GDM1 (cell line): ENCODE measurements around the gene SEC14L6.
A peak's percentile ranks its signal among the peaks of the same experiment; 100 is the strongest.
"Not testable (repeated sequence)": the region's sequence is repeated elsewhere in the genome, so short reads cannot be mapped to it uniquely, and the experiment has no call there.

ENCODE experiments used
- DNase-seq: peaks from one replicate; lab custom pipeline; 2025; lab: John Stamatoyannopoulos, UW

Gene SEC14L6

DNA sequence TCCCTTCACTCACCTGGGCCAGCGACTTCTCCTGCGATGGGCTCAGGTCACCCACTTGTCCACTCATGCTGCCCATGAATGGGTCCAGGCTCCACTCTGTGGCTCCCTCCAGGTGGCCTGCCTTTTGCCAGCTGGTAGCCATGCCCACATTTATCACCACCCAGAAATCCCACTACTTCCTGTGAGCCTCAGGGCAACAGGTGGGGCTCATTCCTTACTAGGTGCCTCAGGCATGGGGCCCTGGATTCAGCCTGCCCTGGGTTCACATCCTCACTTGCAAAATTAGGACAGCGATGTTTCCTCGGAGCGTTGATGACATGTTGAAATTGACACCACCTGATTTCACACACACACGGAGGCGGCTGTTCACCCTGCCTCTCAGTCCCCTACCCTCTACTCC, at the start of gene SEC14L6:
SEC14L6 (minus strand) TSS at position 126 of the 400 bp plus-strand sequence; CDS start at position 67, 59 bp downstream.
- no peak for DNase-seq

DNA sequence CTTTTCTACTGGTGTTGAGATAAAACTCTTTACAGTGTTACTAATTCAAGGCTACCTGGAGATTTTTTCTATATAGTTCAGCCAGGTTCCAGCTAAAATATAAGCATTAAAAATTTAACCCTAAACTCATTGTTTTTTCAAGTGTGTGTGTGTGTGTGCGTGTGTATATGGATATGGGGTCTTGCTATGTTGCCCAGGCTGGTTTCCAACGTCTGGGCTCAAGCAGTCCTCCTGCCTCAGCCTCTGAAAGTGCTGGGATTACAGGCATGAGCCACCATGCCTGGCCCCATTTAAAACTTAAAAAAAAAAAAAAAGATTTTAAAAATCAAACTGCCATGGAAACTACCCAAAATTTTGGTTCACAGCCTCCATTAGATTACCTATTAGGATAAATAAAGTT, 49.7 kb upstream of the SEC14L6 start:
- no peak for DNase-seq

DNA sequence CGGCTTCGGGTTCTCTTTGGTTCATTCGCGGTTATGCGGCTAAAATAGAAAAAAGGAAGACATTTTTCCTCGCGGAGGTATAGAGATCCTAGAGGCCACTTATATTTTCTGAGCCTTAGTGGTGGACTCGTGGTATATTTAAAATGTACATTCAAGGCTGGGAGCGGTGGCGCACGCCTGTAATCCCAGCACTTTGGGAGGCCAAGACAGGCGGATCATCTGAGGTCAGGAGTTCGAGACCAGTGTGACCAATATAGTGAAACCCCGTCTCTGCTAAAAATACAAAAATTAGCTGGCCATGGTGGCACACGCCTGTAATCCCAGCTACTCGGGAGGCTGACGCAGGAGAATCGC, 45.8 kb upstream of the SEC14L6 start:
- DNase-seq: not testable (repeated sequence)

DNA sequence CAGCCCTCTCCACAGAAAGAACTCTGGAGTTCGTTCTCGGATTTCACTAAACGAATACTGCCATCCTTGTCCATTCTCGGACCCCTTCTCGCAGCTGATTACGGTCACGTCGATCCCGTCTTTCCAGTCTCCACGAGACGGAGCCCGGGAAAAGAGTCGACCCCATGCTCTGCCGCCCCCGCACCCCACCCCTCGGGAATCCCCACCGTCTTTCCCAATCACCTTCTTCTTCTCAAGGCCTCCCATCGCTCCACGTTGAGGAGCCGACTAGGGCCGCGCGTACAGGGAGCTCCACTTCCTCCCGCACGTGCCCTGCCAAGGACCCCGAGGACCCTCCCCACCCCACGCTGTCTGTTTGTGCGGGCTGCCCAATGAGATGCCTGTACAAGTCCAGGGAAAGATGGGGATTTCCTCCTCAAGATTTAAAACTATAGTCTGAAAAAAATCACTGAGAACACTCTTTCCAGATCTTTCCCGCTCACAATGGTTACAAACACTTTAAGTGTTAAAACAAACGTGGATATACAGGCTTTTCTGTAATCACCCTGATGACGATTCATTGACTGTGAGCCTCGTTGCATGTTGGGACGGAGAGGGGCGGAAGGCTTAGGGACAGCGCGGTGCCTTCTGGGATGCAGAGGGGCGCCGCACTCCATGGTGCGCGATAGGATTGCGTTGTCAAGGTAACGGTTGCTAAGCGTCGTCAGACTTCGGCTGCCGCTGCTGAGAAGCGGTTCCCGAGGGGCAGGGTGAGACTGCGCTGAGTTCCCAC, 45.2 kb upstream of the SEC14L6 start, which contains the start of gene PES1:
PES1 (minus strand) TSS at position 323 of the 772 bp plus-strand sequence; CDS start at position 246, 77 bp downstream.
- peak; percentile 97 for DNase-seq

DNA sequence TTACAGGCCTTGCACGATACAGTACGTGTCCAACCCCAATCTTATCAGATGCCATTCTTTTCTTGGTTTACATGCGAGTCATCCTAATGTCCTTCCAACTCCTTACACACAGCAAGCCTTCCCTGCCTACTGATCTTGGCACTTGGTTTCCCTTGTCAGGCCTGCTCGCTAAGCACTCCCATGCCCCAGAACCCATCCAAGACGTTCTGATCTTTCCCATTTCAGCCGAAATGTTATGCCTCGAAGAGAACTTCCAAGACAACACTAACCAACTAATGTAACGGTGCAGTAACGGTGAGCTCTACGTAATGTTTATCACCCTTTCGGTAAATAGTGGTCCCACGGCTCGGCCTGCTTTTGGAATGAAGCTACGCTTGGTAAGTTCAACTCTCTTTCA, 44.6 kb upstream of the SEC14L6 start:
- DNase-seq: no peak

DNA sequence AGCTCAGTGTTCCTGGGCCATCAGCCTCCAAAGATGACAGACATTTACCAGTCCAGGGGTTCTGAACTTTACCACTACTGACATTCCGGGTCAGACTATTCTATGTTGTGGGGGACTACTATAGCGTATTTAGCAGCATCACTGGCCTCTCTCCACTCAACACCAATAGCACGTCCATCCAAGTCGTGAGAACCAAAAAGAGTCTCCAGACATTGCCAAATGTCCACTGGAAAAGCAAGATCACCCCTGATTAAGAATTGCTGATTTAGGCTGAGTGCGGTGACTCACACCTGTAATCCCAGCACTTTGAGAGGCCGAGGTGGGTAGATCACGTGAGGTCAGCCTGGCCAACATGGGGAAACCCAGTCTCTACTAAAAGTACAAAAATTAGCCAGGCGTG, 39.9 kb upstream of the SEC14L6 start:
- DNase-seq: no peak

DNA sequence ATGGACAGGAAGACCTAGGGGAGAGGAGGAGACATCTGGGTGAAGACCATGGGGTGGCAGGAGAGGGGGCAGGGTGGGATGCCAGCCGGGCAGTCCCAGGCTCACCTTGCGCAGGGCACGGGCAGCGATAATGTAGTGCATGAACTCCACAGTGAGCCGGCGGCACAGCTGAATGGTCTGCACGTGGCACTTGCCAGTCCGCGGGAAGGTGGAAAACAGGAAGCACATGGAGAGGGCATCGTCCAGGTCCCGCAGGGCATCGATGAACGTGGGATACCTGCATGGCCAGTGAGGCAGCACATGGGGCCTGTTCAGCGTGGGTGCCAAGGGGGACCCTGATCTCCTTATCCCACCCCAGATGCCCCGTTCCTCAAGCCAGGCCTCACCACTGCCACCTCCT, 37.9 kb upstream of the SEC14L6 start:
- no peak for DNase-seq

DNA sequence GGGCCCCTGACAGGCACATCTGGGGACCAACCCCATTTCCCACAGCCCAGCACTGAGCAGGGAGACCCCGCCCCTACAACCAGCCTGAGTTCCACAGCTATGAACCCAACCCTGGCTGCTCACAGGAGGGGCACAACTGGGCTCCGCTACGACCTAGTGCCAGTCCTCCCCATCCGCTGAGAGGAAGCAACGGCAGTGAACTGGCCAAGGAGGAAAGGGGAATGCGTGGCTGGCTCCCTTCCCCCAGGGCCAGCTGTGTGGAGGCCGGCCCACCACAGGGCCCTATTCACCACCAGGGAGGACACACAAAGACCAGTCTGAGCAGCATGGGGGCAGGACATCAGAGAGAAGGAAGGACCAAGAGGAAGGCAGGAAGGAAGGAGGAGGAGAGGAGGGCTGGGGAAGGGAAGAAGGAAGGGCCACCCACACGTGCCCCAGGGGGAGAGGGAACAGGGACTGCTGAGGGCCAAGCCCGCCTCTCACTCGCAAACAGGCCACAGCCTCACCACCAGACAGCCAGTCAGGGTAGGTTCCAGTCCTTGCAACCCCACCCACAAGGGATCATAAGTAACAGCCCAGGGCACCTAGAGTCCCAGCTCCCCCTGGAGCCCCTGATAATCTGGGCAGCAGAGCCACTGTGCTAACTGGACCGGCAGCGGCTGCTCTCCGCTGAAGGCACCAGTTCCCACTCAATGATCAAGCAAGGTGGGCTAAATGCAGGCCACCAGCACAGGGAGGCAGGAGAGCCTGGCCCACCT, 36.4 kb upstream of the SEC14L6 start:
- DNase-seq: no peak

DNA sequence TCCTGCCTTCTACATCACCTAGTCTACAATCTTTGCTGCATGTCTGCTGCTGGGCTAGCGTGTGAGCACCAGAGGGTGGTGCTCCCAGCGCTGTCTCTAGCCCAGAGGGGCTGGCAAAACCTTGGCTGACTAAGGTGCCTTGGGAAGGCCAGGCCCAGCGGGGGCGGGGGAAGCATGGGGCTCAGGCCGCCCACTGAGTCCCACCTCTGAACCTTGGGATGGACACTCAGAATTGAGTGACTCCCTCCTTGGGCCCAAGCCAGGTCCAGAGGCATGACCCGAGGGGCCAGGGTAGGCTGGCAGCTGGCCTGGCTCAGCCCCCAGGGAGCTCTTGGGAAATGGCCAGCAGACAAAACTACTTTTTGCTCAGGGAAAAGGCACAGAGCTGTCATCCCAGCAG, 35.5 kb upstream of the SEC14L6 start:
- DNase-seq: no peak

DNA sequence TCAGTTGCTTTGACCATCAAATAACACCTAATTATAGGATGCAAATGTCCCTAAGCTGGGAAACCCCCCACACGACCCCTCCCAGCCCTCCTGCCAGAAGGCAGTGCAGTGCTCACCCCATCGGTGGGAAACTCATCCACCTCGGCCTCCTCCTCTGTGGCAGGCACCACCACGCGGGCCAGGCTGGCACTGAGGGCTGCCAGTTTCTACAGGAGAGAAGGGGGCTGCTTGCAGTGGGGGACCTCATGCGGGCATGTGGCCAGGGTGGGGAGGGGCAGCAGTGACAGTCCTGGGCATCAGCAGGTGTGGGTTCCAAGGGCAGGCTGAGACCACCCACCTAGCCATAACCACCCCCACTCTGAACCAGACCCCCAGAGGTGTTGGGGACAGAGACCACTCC, 34.4 kb upstream of the SEC14L6 start:
- no peak for DNase-seq

DNA sequence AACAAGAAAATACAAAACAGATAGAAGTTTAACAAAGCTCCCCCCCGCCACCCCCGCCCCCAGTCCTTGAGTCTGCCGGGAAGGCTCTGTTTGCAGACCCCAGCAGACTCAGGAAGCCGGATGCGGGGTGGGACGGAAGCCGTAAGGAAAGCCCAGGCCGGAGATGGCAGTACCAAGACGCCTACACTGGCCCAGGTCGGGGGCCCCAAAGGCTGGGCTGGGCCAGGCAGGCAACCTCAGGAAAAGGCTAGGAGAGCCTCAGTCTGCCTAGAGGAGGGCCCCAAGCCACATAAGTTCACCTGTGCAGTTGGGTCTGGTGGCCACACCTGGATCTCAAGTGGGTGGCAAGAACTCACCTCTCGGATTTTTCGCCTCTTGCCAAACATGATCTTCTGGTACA, 31.9 kb upstream of the SEC14L6 start:
- DNase-seq: no peak

DNA sequence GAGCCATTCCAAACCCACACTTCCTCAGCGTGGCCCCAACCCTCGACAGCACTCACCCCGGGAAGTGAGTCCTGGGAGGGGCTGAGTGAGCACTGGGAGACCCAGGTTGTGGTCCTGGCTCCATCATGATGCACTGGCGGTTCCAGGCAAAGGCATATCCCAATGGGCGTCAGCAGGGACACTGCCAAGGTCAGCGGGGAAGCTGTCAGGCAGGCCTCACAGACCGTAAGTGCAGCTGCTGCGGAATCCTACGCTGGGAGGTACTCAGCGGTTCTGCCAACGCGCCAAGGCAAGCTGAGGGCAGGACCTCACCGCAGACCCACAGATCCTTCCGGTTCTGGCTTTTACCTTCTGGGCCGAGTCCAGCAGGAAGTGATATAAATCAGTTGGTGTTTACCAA, 29.3 kb upstream of the SEC14L6 start:
- no peak for DNase-seq

DNA sequence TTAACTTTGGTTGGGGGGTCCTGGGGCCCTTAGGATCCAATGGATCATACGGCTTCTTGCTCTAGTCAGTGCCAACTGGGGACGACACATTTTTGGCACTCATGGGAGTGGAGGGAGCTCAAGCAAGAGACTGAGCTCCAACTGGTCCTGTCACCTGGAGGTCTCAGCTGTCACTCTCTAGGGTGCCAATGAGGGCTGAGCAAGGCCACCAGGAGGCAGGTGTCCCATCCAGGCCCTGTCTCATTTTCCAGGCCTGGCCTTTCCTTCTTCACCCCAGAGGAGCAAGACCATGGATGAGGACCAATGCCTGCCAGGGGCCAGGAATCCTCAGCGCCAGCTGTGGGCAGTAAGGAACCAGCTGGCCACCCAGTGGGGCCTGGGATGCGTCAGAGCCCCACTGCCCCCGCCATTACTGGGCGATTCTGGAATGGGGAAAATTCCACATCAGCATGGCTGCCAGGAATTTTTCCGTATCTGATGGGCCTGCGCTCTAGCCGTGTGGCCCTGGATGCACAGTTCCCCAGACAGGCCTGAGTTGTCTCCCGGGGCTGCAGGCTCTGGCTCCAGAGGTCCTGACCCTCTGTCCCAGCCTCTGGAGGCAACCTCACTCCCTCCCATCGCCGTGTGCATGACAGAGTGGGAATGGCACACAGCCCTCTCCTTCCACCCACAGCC, 28.6 kb upstream of the SEC14L6 start:
- no peak for DNase-seq

DNA sequence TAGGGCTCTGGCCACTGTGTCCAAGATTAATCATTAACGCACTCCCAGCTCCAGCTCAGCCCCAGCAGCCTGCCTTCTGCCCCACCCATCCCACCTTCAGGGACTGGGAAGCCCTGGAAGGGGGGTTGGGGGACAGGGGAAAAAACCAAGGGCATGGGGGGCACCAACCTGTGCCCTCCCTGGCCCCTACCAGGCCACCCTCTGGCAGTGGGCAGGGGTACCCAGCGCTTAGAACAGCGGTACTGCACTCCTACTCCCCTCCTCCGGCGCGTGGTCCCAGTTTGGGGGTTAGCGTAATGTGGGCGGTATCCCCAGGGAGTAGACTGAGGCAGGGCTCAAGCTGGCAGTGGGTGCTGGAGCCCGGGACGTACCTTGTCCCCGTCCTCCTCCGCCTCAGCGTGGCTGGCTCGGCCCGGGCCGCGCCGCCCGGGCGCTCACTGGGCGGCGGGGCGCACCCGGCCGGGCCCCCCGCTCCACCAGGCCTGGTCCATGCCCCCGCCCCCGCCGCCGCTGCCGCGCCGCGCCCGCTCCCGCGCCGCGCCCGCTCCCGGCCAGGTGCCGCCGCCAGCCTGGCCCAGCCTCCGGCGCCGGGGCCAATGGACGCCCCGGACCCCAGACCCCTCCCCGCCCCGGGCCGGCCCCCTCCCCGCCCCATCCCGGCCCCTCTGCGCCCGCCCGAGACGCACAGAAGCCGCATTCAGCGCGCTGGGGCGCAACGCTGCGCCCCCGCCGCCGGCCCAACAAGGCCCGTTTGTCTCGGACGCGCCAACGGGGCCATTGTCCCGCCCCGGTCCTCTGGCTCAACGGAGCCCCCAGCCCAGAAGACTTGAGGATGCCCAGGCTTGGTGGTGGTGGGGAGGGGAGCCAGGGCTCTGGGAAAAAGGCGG, 27.8 kb upstream of the SEC14L6 start, which contains the start of gene GAL3ST1:
GAL3ST1 (minus strand) TSS at position 571 of the 887 bp plus-strand sequence. CDS start 17,273 bp downstream, outside the sequence.
- DNase-seq: no peak

DNA sequence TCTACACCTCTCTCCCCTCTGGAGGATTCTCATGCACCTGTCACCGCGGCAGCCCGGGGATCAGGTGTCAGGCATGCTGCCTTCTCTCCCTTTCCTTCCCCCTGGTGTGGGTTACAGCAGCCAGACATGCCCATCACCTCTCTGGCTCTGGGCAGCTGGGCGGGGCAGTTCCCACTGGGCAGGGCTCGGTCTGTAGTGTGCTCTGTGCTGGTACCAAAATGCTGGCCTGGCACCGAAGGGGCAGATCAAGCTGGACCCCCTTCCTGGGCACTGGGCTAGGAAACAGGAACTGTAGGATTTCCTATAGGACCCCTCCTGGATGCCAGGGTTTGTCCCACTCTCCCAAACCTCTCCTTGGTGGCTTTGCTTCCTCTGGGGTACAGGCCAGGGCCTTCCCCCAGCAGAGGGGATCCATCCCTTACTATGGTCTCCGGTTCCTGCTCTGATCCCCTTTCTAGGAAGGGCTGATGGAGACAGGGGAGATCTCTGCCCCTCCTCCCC, 27.1 kb upstream of the SEC14L6 start:
- DNase-seq: no peak

DNA sequence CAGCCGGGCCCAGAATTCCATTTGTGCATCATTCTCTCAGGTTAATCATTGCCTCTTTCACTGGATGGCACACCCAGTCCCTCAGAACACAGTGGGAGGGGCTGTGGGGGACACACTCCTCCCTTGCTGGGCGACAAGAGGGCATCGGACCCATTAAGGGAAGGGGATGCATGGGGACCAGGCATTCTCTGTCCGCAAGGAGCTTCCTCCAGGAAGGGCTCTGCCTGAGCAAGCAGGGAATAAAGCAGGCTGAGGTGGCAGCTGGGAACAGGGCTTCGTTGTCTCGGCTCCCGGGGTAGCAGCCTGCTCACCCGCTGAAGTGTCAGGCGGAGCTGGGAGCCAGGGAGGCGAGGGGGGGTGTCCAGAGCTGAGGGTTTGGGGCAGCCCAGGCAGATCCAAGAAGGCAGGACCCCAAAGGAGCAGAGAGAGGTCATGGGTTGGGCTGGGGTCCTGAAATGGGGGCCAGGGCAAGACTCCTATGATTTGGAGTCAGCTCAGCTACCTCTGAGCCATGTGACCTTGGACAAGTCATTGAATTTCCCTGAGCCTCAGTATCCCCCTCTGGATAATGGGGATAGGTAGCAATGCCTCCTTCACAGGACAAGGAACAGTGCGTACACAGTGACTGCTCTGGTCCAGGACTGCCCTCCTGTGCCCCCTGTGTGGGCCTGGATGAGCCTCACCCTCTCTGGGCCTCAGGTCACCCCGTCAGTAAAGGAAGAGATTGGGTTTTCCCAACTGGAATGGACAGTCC, 26.5 kb upstream of the SEC14L6 start:
- DNase-seq: no peak

DNA sequence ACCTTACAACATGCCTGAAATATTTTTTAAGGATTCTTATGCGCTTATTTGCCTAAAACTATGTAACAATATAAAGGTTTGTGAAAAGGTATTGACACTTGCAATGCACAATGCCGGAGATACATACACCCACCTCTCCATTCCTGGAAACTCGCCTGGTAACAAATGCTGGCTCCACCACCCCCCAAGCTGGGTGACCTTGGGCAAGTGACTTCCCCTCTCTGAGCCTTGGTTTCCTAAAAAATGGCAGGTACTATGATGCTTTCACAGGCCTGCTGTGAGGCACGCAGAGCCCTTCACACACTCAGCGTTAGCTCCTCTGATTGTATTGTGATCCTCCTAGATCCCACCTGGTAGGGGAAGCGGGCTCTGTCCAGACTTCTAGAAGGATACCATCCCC, 25.7 kb upstream of the SEC14L6 start:
- no peak for DNase-seq

DNA sequence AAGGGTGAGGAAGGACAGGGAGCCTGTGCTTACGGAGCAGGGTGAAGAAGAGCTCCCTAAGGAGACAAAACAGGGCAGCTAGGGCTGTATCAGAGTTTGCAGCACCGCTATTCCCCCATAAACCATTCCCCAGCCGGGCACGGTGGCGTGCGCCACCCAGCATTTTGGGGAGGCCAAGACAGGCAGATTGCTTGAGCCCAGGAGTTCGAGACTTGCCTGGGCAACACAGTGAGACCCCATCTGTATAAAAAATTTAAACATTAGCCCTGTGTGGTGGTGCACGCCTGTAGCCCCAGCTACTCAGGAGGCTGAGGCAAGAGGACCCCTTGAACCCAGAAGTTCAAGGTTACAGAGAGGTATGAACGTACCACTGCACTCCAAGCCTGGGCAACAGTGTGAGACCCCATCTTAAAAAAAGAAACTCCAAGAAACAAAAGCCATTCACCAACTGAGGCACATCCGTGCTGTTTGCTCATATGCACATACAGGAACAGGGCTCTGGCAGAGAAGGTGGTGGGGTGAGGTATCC, 23.2 kb upstream of the SEC14L6 start:
- DNase-seq: no peak

DNA sequence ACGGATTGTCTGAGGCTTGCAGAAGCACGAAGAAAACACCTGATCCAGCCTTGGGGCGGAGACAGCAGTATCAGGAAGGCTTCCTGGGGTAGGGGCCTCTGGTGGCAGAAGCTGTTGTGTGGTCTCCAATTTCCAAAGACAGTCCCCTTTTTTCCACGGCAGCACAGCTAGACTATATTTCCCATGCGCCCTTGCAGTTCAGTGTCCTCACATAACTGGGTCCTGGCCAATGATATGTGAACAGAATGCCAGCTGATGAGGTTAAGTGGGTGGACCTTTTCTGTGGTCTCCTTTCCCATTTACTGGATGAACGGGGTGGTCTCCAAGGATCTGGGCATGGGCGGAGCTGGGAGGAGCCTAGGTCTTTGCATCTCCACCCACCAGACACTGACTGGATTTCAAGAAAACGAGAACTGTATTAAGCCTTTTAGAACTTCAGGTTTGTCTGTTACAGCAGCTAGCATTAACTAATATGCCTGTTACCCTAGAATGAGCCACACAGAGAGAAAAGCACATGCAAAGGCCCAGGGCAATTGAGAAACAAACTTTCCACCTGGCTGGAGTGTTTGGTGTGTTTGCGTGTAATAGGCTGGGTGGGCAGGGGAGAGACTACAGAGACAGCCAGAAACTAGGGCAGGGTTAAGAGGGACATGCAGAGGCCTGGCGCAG, 21.7 kb upstream of the SEC14L6 start:
- DNase-seq: no peak

DNA sequence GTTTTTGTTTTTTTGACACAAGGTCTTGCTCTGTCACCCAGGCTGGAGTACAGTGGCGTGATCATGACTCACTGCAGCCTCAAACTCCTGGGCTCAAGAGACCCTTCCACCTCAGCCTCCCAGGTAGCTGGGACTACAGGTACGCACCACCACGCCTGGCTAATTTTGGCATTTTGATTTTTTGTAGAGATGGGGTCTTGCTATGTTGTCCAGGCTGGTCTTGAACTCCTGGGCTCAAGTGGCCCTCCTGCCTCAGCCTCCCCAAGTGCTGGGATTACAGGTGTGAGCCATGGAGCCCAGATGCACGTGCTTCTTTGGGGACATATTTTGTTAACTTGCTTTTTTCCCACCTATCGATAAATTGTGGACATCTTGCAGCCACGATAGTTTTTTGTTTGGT, 20.7 kb upstream of the SEC14L6 start:
- not testable (repeated sequence) for DNase-seq
